ENCODE measurements around the gene GPR180. TPM values are rescaled to one million over a fixed set of nuclear protein-coding genes. Genes with fewer than 3 reads are reported as not detected.

Gene GPR180
- 1 to 10 TPM; 2.3 to 8.6 (median 6.5) TPM for total RNA-seq

GRCh38 chr13:94601446-94602431 lies at the start of gene GPR180:
GPR180 (plus strand) TSS chr13:94601857; CDS start chr13:94601928, 71 bp downstream.
- in situ Hi-C loops (cut with MboI; ENCODE audit: low pct_unique_long_range_greater_than_20kb in 2 of 9, low sequenced_read_pairs in 9 of 9, unreplicated experiment in 9 of 9): loop anchor here in 4 of 9 experiments (25.0 kb wide), 1 partner anchor 164 kb away; no protein-coding TSS in a partner anchor
- peak within 1 kb of the TSS; percentile 52 to 93 (median 62) for H3K4me3 ChIP-seq
- WGBS, 10 experiments: 0 to 10% (median 1%) methylated on average over 4 to 31 of the region's 71 CpGs; no CpG with 5 or more reads in 2 of the 10 experiments
- H3K4me1 ChIP-seq (replicated peaks in 1 of 2): peaks cover 8 to 11% of the 10 kb centered on the region in 2 donors
- ATAC-seq (replicated peaks in 6 of 8): peak; percentile 96 to 99 (median 98)
- H3K27ac ChIP-seq: peak within 1 kb of the TSS; percentile 74 to 85

- no peak overlapping the region for H3K4me3 ChIP-seq
- WGBS, 10 experiments: 33 to 100% (median 90%) methylated on average over 1 to 5 of the region's 5 CpGs; no CpG with 5 or more reads in 4 of the 10 experiments
Measured at GRCh38 chr13:94552095-94552494, 49.6 kb upstream of the GPR180 start.

DNA sequence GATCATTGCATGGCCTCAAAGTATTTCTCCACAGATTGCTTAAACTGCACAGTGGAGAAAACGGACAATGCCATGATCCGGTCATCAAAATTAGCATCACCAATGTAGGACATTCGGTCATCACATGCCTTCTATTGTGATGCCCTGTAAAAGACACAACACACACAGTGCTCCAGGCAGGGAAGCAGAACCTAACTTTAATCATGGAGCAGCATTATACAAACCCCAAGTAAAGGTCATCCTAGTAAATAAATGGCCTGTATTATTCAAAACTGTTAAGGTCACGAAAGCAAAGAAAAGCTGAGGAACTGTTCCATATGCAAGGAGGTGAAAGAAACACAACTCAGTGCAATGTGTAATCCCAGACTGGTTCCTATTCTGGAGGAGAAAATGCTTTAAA lies 47.9 kb upstream of the GPR180 start:
- Histone ChIP-seq H3K4me3 (no peak overlapping the region), H3K4me1 (replicated peaks in 1 of 2) (peaks cover 6% of the 10 kb centered on the region in 2 donors), H3K27ac (no peak overlapping the region)
- 29 to 86% (median 69%) methylated on average over 1 to 4 of the region's 4 CpGs; no CpG with 5 or more reads in 1 of the 10 experiments for WGBS, 10 experiments
- in situ Hi-C loops (cut with MboI; ENCODE audit: low pct_unique_long_range_greater_than_20kb in 2 of 9, low sequenced_read_pairs in 9 of 9, unreplicated experiment in 9 of 9): loop anchor here in 1 of 9 experiments (25.0 kb wide), 1 partner anchor 116 kb away; no protein-coding TSS in a partner anchor
- ATAC-seq (replicated peaks in 6 of 8): no peak

More at GRCh38 chr13:94552095-94552494, 49.6 kb upstream of the GPR180 start:
- ATAC-seq (replicated peaks in 6 of 8): no peak
- in situ Hi-C loops (cut with MboI; ENCODE audit: low pct_unique_long_range_greater_than_20kb in 2 of 9, low sequenced_read_pairs in 9 of 9, unreplicated experiment in 9 of 9): loop anchor here in 1 of 9 experiments (25.0 kb wide), 1 partner anchor 115 kb away; no protein-coding TSS in a partner anchor
- Histone ChIP-seq H3K4me1 (replicated peaks in 1 of 2) (peaks cover 16 to 17% of the 10 kb centered on the region in 2 donors), H3K27ac (no peak overlapping the region)

DNA sequence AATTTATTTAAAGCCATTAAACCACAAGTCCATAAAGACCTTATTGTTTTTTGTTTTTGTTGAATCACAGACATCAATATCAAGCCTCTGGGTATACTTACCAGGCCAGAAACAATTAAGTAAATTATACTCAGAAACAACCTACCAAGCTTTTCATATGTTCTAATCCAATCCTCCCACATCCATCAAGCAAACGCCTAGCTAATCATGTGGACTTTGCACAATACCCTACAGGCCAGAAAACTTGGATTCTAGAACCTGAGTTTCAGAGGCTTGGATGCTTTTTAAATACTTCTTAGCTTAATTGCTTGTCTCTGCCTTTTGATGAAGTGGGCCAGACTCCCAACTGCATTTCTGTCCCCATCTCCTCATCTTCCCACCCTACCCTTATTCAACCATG lies 45.6 kb upstream of the GPR180 start:
- in situ Hi-C loops (cut with MboI; ENCODE audit: low pct_unique_long_range_greater_than_20kb in 2 of 9, low sequenced_read_pairs in 9 of 9, unreplicated experiment in 9 of 9): loop anchor here in 1 of 9 experiments (25.0 kb wide), 1 partner anchor 119 kb away; no protein-coding TSS in a partner anchor
- Histone ChIP-seq H3K4me1 (replicated peaks in 1 of 2) (peaks cover 0 to 6% of the 10 kb centered on the region in 2 donors), H3K4me3 (no peak overlapping the region), H3K27ac (no peak overlapping the region)
- WGBS, 10 experiments: 0 to 83% (median 78%) methylated on average over 1 of the region's 1 CpG; no CpG with 5 or more reads in 4 of the 10 experiments
- ATAC-seq (replicated peaks in 6 of 8): no peak

GRCh38 chr13:94556621-94557020 lies 45.0 kb upstream of the GPR180 start:
- peak in 1 of 8 experiments; percentile 37 for ATAC-seq (replicated peaks in 6 of 8)
- no peak overlapping the region for H3K27ac ChIP-seq
- H3K4me3 ChIP-seq: no peak overlapping the region
- 29 to 100% (median 71%) methylated on average over 1 to 3 of the region's 3 CpGs; no CpG with 5 or more reads in 1 of the 10 experiments for WGBS, 10 experiments
- in situ Hi-C loops (cut with MboI; ENCODE audit: low pct_unique_long_range_greater_than_20kb in 2 of 9, low sequenced_read_pairs in 9 of 9, unreplicated experiment in 9 of 9): loop anchor here in 1 of 9 experiments (25.0 kb wide), 1 partner anchor 119 kb away; no protein-coding TSS in a partner anchor
- peaks cover 0 to 6% of the 10 kb centered on the region in 2 donors for H3K4me1 ChIP-seq (replicated peaks in 1 of 2)

GRCh38 chr13:94557684-94558235 lies 43.9 kb upstream of the GPR180 start:
- WGBS, 10 experiments: 17 to 100% (median 75%) methylated on average over 1 to 5 of the region's 5 CpGs; no CpG with 5 or more reads in 1 of the 10 experiments
- Histone ChIP-seq H3K27ac (no peak overlapping the region), H3K4me1 (replicated peaks in 1 of 2) (peaks cover 0 to 6% of the 10 kb centered on the region in 2 donors), H3K4me3 (no peak overlapping the region)
- no peak for ATAC-seq (replicated peaks in 6 of 8)
- in situ Hi-C loops (cut with MboI; ENCODE audit: low pct_unique_long_range_greater_than_20kb in 2 of 9, low sequenced_read_pairs in 9 of 9, unreplicated experiment in 9 of 9): loop anchor here in 1 of 9 experiments (25.0 kb wide), 1 partner anchor 120 kb away; no protein-coding TSS in a partner anchor

- Histone ChIP-seq H3K4me3 (no peak overlapping the region), H3K27ac (no peak overlapping the region), H3K4me1 (replicated peaks in 1 of 2) (peaks cover 0 to 3% of the 10 kb centered on the region in 2 donors)
- 46 to 100% (median 82%) methylated on average over 1 to 6 of the region's 6 CpGs for WGBS, 10 experiments
- in situ Hi-C loops (cut with MboI; ENCODE audit: low pct_unique_long_range_greater_than_20kb in 2 of 9, low sequenced_read_pairs in 9 of 9, unreplicated experiment in 9 of 9): loop anchor here in 1 of 9 experiments (25.0 kb wide), 1 partner anchor 121 kb away; no protein-coding TSS in a partner anchor
- ATAC-seq (replicated peaks in 6 of 8): peak in 3 of 8 experiments; percentile 18 to 71 (median 33)
Measured at GRCh38 chr13:94558716-94559115, 42.9 kb upstream of the GPR180 start.

GRCh38 chr13:94559222-94559795 lies 42.3 kb upstream of the GPR180 start:
- H3K4me3 ChIP-seq: no peak overlapping the region
- in situ Hi-C loops (cut with MboI; ENCODE audit: low pct_unique_long_range_greater_than_20kb in 2 of 9, low sequenced_read_pairs in 9 of 9, unreplicated experiment in 9 of 9): loop anchor here in 1 of 9 experiments (25.0 kb wide), 1 partner anchor 122 kb away; no protein-coding TSS in a partner anchor
- WGBS, 10 experiments: 66 to 97% (median 84%) methylated on average over 4 to 6 of the region's 6 CpGs
- ATAC-seq (replicated peaks in 6 of 8): no peak
- H3K27ac ChIP-seq: no peak overlapping the region
- no peaks in the 10 kb centered on the region for H3K4me1 ChIP-seq (replicated peaks in 1 of 2)

DNA sequence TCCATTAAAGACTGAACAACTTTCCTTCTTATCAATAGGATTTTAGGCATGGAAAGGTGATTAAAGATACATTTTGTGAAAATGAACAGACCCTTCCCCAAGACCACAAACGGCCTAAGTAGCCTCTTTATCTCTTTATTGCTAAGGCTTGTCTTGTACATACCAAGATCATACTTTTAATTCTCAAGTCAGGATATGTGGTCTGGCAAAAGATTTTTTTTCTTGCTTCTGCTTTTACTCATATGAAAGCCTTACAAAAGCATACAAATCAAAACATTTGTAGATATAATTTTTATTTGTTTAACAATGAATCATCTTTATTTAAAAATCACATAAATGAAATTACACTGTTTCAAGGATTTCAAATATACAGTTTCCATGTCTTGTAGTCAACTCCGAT lies 41.5 kb upstream of the GPR180 start:
- no peaks in the 10 kb centered on the region for H3K4me1 ChIP-seq (replicated peaks in 1 of 2)
- WGBS, 10 experiments: 40 to 100% (median 86%) methylated on average over 1 to 2 of the region's 2 CpGs
- H3K27ac ChIP-seq: no peak overlapping the region
- in situ Hi-C loops (cut with MboI; ENCODE audit: low pct_unique_long_range_greater_than_20kb in 2 of 9, low sequenced_read_pairs in 9 of 9, unreplicated experiment in 9 of 9): loop anchor here in 1 of 9 experiments (25.0 kb wide), 1 partner anchor 123 kb away; no protein-coding TSS in a partner anchor
- H3K4me3 ChIP-seq: no peak overlapping the region
- ATAC-seq (replicated peaks in 6 of 8): no peak

GRCh38 chr13:94561126-94561525 lies 40.5 kb upstream of the GPR180 start:
- WGBS, 10 experiments: 55 to 100% (median 96%) methylated on average over 1 to 3 of the region's 3 CpGs
- ATAC-seq (replicated peaks in 6 of 8): no peak
- Histone ChIP-seq H3K4me3 (no peak overlapping the region), H3K4me1 (replicated peaks in 1 of 2) (no peaks in the 10 kb centered on the region), H3K27ac (no peak overlapping the region)
- in situ Hi-C loops (cut with MboI; ENCODE audit: low pct_unique_long_range_greater_than_20kb in 2 of 9, low sequenced_read_pairs in 9 of 9, unreplicated experiment in 9 of 9): loop anchor here in 1 of 9 experiments (25.0 kb wide), 1 partner anchor 124 kb away; no protein-coding TSS in a partner anchor

GRCh38 chr13:94567581-94567980 lies 34.1 kb upstream of the GPR180 start:
- Histone ChIP-seq H3K4me1 (replicated peaks in 1 of 2) (no peaks in the 10 kb centered on the region), H3K4me3 (no peak overlapping the region), H3K27ac (no peak overlapping the region)
- ATAC-seq (replicated peaks in 6 of 8): no peak
- WGBS, 10 experiments: 80 to 96% (median 92%) methylated on average over 1 to 3 of the region's 3 CpGs; no CpG with 5 or more reads in 3 of the 10 experiments
- in situ Hi-C loops (cut with MboI; ENCODE audit: low pct_unique_long_range_greater_than_20kb in 2 of 9, low sequenced_read_pairs in 9 of 9, unreplicated experiment in 9 of 9): loop anchor here in 1 of 9 experiments (25.0 kb wide), 1 partner anchor 130 kb away; no protein-coding TSS in a partner anchor

- in situ Hi-C loops (cut with MboI; ENCODE audit: low pct_unique_long_range_greater_than_20kb in 2 of 9, low sequenced_read_pairs in 9 of 9, unreplicated experiment in 9 of 9): loop anchor here in 1 of 9 experiments (25.0 kb wide), 1 partner anchor 131 kb away; no protein-coding TSS in a partner anchor
- Histone ChIP-seq H3K4me1 (replicated peaks in 1 of 2) (no peaks in the 10 kb centered on the region), H3K4me3 (no peak overlapping the region), H3K27ac (no peak overlapping the region)
- WGBS, 10 experiments: 88 to 100% (median 100%) methylated on average over 1 of the region's 1 CpG; no CpG with 5 or more reads in 3 of the 10 experiments
- ATAC-seq (replicated peaks in 6 of 8): no peak
Measured at GRCh38 chr13:94568443-94568842, 33.2 kb upstream of the GPR180 start.
